Glutamatergic neuron (in vitro differentiated cells): Measurements from ENCODE around the gene LRP1. TPM values are rescaled to one million over a fixed set of nuclear protein-coding genes. Genes with fewer than 3 reads are reported as not detected.

Experiments used
- DNase-seq: peaks from one replicate; pipeline ENCODE4 v3.0.0; 2022
- H3K27ac Mint-ChIP-seq: one replicate; pipeline ENCODE4 v1.8.0; 2020; ENCODE audit warnings: mild to moderate bottlenecking, mixed read lengths, inconsistent platforms; ENCODE audit not compliant: unreplicated experiment
- H3K27me3 Mint-ChIP-seq: one replicate; pipeline ENCODE4 v1.8.0; 2020; ENCODE audit warnings: mild to moderate bottlenecking, moderate library complexity, mixed read lengths, inconsistent platforms; ENCODE audit not compliant: unreplicated experiment
- H3K36me3 Mint-ChIP-seq: one replicate; pipeline ENCODE4 v1.8.0; 2020; ENCODE audit warnings: mild to moderate bottlenecking, mixed read lengths, inconsistent platforms; ENCODE audit not compliant: unreplicated experiment
- H3K4me1 Mint-ChIP-seq: one replicate; pipeline ENCODE4 v1.8.0; 2020; ENCODE audit warnings: mild to moderate bottlenecking, low read depth, mixed read lengths, inconsistent platforms; ENCODE audit not compliant: unreplicated experiment
- H3K4me3 Mint-ChIP-seq: one replicate; pipeline ENCODE4 v1.8.0; 2020; ENCODE audit warnings: mild to moderate bottlenecking, mixed read lengths, inconsistent platforms; ENCODE audit not compliant: unreplicated experiment
- H3K9me3 Mint-ChIP-seq: one replicate; pipeline ENCODE4 v1.8.0; 2020; ENCODE audit warnings: mild to moderate bottlenecking, moderate library complexity, mixed read lengths, inconsistent platforms; ENCODE audit not compliant: unreplicated experiment
- total RNA-seq: library from RNA; stranded (reverse); fragmentation: NEBNext Ultra II Directional; extraction: Animal tissue kit (Norgen Biotek cat#: 25700); gene quantifications from one replicate; pipeline ENCODE4 v1.2.1, GENCODE V29; 2021; ENCODE audit not compliant: unreplicated experiment
- TF ChIP-seq, protein P1 (sequence below): fragments of 200-600 bp; sonication (generic); IDR thresholded peaks from one replicate; pipeline ENCODE4 v1.5.0; 2021; ENCODE audit not compliant: partially characterized antibody, unreplicated experiment

The LRP1 gene
- total RNA-seq, 1 donor from 2014 or later, result 125 TPM

DNA sequence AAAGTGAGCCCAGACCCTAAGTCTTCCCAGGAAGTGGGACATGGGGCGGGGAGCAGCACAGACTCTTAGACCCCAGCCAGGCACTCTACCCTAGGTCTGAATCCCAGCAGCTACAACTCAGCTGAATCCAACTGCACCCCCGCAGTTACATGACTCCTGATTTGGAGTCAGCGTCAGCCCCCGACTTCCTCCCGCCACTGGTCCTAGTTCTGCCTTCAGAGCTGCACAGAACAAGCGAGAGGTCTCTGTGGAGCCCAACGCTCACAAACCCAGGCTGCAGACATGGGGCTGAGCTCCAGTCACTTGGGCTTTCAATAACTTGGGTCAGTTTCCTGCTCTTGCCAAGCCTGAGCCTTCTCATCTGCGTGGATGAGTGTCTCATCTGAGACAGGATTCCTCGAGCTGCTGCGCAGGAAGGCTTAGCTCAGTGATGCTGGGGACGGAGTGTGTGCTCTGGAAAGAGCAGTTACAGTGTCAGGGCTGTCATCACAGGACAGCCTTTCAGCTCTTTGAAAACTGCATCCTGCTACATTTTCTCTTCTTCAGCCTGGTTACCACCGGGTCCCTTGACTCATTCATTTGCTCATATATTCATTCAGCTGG, 57.7 kb downstream of the LRP1 start:
- DNase-seq, result no peak
- Mint-ChIP-seq H3K27me3 (peaks cover 3% of the 10 kb centered on the region), H3K27ac (no peak overlapping the region), H3K9me3 (peaks cover 5% of the 10 kb centered on the region), H3K4me1 (no peaks in the 10 kb centered on the region), H3K4me3 (no peak overlapping the region), H3K36me3 (no peaks in the 10 kb centered on the region)
- TF ChIP-seq, protein P1, sequence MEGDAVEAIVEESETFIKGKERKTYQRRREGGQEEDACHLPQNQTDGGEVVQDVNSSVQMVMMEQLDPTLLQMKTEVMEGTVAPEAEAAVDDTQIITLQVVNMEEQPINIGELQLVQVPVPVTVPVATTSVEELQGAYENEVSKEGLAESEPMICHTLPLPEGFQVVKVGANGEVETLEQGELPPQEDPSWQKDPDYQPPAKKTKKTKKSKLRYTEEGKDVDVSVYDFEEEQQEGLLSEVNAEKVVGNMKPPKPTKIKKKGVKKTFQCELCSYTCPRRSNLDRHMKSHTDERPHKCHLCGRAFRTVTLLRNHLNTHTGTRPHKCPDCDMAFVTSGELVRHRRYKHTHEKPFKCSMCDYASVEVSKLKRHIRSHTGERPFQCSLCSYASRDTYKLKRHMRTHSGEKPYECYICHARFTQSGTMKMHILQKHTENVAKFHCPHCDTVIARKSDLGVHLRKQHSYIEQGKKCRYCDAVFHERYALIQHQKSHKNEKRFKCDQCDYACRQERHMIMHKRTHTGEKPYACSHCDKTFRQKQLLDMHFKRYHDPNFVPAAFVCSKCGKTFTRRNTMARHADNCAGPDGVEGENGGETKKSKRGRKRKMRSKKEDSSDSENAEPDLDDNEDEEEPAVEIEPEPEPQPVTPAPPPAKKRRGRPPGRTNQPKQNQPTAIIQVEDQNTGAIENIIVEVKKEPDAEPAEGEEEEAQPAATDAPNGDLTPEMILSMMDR, result no peak

DNA sequence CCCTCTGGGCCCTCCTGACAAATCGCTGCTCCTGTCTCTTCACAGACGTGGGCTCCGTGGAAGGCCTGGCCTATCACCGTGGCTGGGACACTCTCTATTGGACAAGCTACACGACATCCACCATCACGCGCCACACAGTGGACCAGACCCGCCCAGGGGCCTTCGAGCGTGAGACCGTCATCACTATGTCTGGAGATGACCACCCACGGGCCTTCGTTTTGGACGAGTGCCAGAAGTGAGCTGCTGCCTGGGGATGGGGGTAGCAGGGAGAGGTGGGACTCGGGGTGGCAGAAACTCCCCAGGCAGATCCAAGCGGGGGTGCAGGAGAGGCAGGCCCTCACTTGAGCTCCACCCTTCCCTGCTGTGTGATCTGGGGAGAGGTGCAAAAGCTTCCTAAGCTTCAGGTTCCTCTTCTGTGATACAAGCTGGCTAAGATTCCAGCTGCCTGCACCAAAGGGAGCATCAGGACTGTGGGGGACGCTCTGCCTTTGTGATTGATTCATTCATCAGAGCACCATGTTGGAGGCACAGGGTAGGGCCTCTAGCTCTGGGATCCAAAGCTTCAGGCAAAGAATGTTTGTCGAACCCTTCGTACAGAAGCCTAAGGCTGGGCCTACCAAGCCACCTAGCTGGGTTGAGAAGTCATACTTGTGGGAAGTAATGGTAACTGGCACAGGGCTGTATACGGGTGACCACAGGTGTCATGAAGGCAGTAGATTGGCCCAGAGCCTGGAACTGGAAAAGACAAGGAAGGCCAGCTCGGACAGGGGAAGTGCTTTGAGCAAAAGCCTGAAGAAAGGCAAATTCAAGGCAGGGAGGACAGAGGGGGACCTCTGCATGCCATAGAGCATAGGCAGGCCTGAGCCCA, 59.2 kb downstream of the LRP1 start:
- DNase-seq, result no peak
- Mint-ChIP-seq H3K27ac (no peak overlapping the region), H3K36me3 (peaks cover 9% of the 10 kb centered on the region)

GRCh38 chr12:57188090-57188425, 59.8 kb downstream of the LRP1 start:
- H3K4me3 Mint-ChIP-seq, result no peak overlapping the region

More for the DNA sequence above, 59.2 kb downstream of the LRP1 start:
- Mint-ChIP-seq H3K4me1 (no peaks in the 10 kb centered on the region), H3K9me3 (peaks cover 5% of the 10 kb centered on the region), H3K4me3 (no peak overlapping the region), H3K27me3 (peaks cover 11% of the 10 kb centered on the region)
- TF ChIP-seq, protein P1, result no peak

DNA sequence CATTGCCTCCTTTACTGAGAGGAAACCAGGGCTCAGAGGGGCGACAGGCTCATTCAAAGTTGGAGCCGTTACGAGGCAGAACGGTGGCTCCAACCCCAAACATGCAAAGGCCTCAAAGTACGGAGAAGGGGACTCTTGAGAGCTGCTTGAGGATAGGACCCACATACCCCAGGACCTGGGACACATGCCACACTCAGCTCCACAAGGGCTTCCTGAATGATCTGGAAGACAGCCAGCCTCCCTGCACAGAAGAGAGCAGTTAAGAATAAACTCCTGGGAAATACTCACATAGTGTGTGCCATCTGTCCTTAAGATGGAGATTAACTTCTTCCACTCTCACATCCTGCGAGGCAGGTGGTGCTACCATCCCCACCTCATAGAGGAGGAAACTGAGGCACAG, 61.8 kb downstream of the LRP1 start:
- Mint-ChIP-seq H3K9me3 (peaks cover 2% of the 10 kb centered on the region), H3K27ac (no peak overlapping the region), H3K36me3 (peaks cover 9% of the 10 kb centered on the region), H3K4me3 (no peak overlapping the region), H3K27me3 (peaks cover 13% of the 10 kb centered on the region), H3K4me1 (no peaks in the 10 kb centered on the region)
- TF ChIP-seq, protein P1, result no peak
- DNase-seq, result no peak

More at GRCh38 chr12:57188090-57188425, 59.8 kb downstream of the LRP1 start:
- H3K27ac Mint-ChIP-seq, result no peak overlapping the region
- peaks cover 9% of the 10 kb centered on the region for H3K36me3 Mint-ChIP-seq
- H3K9me3 Mint-ChIP-seq, result peaks cover 2% of the 10 kb centered on the region
- H3K27me3 Mint-ChIP-seq, result peaks cover 13% of the 10 kb centered on the region
- no peak for DNase-seq
- TF ChIP-seq, protein P1, result no peak
- H3K4me1 Mint-ChIP-seq, result no peaks in the 10 kb centered on the region

GRCh38 chr12:57190821-57191220, 62.5 kb downstream of the LRP1 start:
- TF ChIP-seq, protein P1, result no peak
- H3K4me1 Mint-ChIP-seq, result no peaks in the 10 kb centered on the region

More at GRCh38 chr12:57190821-57191220, 62.5 kb downstream of the LRP1 start:
- peaks cover 13% of the 10 kb centered on the region for H3K27me3 Mint-ChIP-seq
- H3K27ac Mint-ChIP-seq, result no peak overlapping the region
- H3K4me3 Mint-ChIP-seq, result no peak overlapping the region
- H3K9me3 Mint-ChIP-seq, result peaks cover 2% of the 10 kb centered on the region
- DNase-seq, result no peak
- peaks cover 9% of the 10 kb centered on the region for H3K36me3 Mint-ChIP-seq
